Measurements from ENCODE around the gene MAPK1.
"Not testable (repeated sequence)": the region's sequence is repeated elsewhere in the genome, so short reads cannot be mapped to it uniquely, and the experiment has no call there.

The MAPK1 gene

GRCh38 chr22:21801304-21801644, 66.2 kb downstream of the MAPK1 start:
- H3K27ac ChIP-seq (ENCODE audit: low read depth, low read length); H3K4me3 ChIP-seq (ENCODE audit: low read length); H3K4me1 ChIP-seq (ENCODE audit: control insufficient read depth, insufficient read depth, low read length); H3K9ac ChIP-seq (ENCODE audit: low read length); H3K27me3 ChIP-seq (ENCODE audit: control insufficient read depth, insufficient read depth, low read length): not testable (repeated sequence)
- peaks cover 29% of the 10 kb centered on the region for H3K36me3 ChIP-seq (ENCODE audit: control insufficient read depth, insufficient read depth, low read length)

GRCh38 chr22:21800552-21801303, 66.7 kb downstream of the MAPK1 start:
- no peaks in the 10 kb centered on the region for H3K4me1 ChIP-seq (ENCODE audit: control insufficient read depth, insufficient read depth, low read length)
- H3K27ac ChIP-seq (ENCODE audit: low read depth, low read length): no peak overlapping the region
- H3K9ac ChIP-seq (ENCODE audit: low read length): no peak overlapping the region
- H3K36me3 ChIP-seq (ENCODE audit: control insufficient read depth, insufficient read depth, low read length): peaks cover 29% of the 10 kb centered on the region
- H3K4me3 ChIP-seq (ENCODE audit: low read length): no peak overlapping the region
- no peaks in the 10 kb centered on the region for H3K27me3 ChIP-seq (ENCODE audit: control insufficient read depth, insufficient read depth, low read length)

GRCh38 chr22:21797444-21798221, 69.8 kb downstream of the MAPK1 start:
- H3K27ac ChIP-seq (ENCODE audit: low read depth, low read length): no peak overlapping the region
- no peaks in the 10 kb centered on the region for H3K27me3 ChIP-seq (ENCODE audit: control insufficient read depth, insufficient read depth, low read length)
- H3K4me1 ChIP-seq (ENCODE audit: control insufficient read depth, insufficient read depth, low read length): no peaks in the 10 kb centered on the region
- H3K36me3 ChIP-seq (ENCODE audit: control insufficient read depth, insufficient read depth, low read length): peaks cover 25% of the 10 kb centered on the region
- no peak overlapping the region for H3K4me3 ChIP-seq (ENCODE audit: low read length)
- H3K9ac ChIP-seq (ENCODE audit: low read length): no peak overlapping the region

- no peak overlapping the region for H3K4me3 ChIP-seq (ENCODE audit: low read length)
- peaks cover 18% of the 10 kb centered on the region for H3K36me3 ChIP-seq (ENCODE audit: control insufficient read depth, insufficient read depth, low read length)
- H3K9ac ChIP-seq (ENCODE audit: low read length): no peak overlapping the region
- no peaks in the 10 kb centered on the region for H3K27me3 ChIP-seq (ENCODE audit: control insufficient read depth, insufficient read depth, low read length)
- H3K4me1 ChIP-seq (ENCODE audit: control insufficient read depth, insufficient read depth, low read length): no peaks in the 10 kb centered on the region
- H3K27ac ChIP-seq (ENCODE audit: low read depth, low read length): no peak overlapping the region
Measured at GRCh38 chr22:21796863-21797262, 70.6 kb downstream of the MAPK1 start.

GRCh38 chr22:21796231-21796630, 71.2 kb downstream of the MAPK1 start:
- H3K4me3 ChIP-seq (ENCODE audit: low read length): no peak overlapping the region
- no peak overlapping the region for H3K27ac ChIP-seq (ENCODE audit: low read depth, low read length)
- H3K9ac ChIP-seq (ENCODE audit: low read length): no peak overlapping the region
- peaks cover 18% of the 10 kb centered on the region for H3K36me3 ChIP-seq (ENCODE audit: control insufficient read depth, insufficient read depth, low read length)
- H3K4me1 ChIP-seq (ENCODE audit: control insufficient read depth, insufficient read depth, low read length): no peaks in the 10 kb centered on the region
- H3K27me3 ChIP-seq (ENCODE audit: control insufficient read depth, insufficient read depth, low read length): no peaks in the 10 kb centered on the region

- H3K27ac ChIP-seq (ENCODE audit: low read depth, low read length); H3K9ac ChIP-seq (ENCODE audit: low read length); H3K4me3 ChIP-seq (ENCODE audit: low read length); H3K36me3 ChIP-seq (ENCODE audit: control insufficient read depth, insufficient read depth, low read length); H3K27me3 ChIP-seq (ENCODE audit: control insufficient read depth, insufficient read depth, low read length); H3K4me1 ChIP-seq (ENCODE audit: control insufficient read depth, insufficient read depth, low read length): not testable (repeated sequence)
Measured at GRCh38 chr22:21793716-21794115, 73.7 kb downstream of the MAPK1 start.

GRCh38 chr22:21791635-21792625, 75.5 kb downstream of the MAPK1 start:
- H3K9ac ChIP-seq (ENCODE audit: low read length): no peak overlapping the region
- no peaks in the 10 kb centered on the region for H3K4me1 ChIP-seq (ENCODE audit: control insufficient read depth, insufficient read depth, low read length)
- no peak overlapping the region for H3K27ac ChIP-seq (ENCODE audit: low read depth, low read length)
- H3K27me3 ChIP-seq (ENCODE audit: control insufficient read depth, insufficient read depth, low read length): no peaks in the 10 kb centered on the region
- H3K36me3 ChIP-seq (ENCODE audit: control insufficient read depth, insufficient read depth, low read length): peaks cover 6% of the 10 kb centered on the region
- H3K4me3 ChIP-seq (ENCODE audit: low read length): no peak overlapping the region

- not testable (repeated sequence) for H3K4me3 ChIP-seq (ENCODE audit: low read length); H3K27ac ChIP-seq (ENCODE audit: low read depth, low read length); H3K27me3 ChIP-seq (ENCODE audit: control insufficient read depth, insufficient read depth, low read length); H3K9ac ChIP-seq (ENCODE audit: low read length); H3K4me1 ChIP-seq (ENCODE audit: control insufficient read depth, insufficient read depth, low read length); H3K36me3 ChIP-seq (ENCODE audit: control insufficient read depth, insufficient read depth, low read length)
Measured at GRCh38 chr22:21790849-21791610, 76.4 kb downstream of the MAPK1 start.

- Histone ChIP-seq H3K4me3 (ENCODE audit: low read length) (no peak overlapping the region), H3K27me3 (ENCODE audit: control insufficient read depth, insufficient read depth, low read length) (no peaks in the 10 kb centered on the region), H3K27ac (ENCODE audit: low read depth, low read length) (no peak overlapping the region), H3K36me3 (ENCODE audit: control insufficient read depth, insufficient read depth, low read length) (peaks cover 6% of the 10 kb centered on the region), H3K9ac (ENCODE audit: low read length) (no peak overlapping the region), H3K4me1 (ENCODE audit: control insufficient read depth, insufficient read depth, low read length) (no peaks in the 10 kb centered on the region)
Measured at GRCh38 chr22:21790359-21790758, 77.1 kb downstream of the MAPK1 start.

GRCh38 chr22:21787565-21787964, 79.9 kb downstream of the MAPK1 start:
- H3K9ac ChIP-seq (ENCODE audit: low read length); H3K36me3 ChIP-seq (ENCODE audit: control insufficient read depth, insufficient read depth, low read length); H3K4me1 ChIP-seq (ENCODE audit: control insufficient read depth, insufficient read depth, low read length); H3K4me3 ChIP-seq (ENCODE audit: low read length); H3K27me3 ChIP-seq (ENCODE audit: control insufficient read depth, insufficient read depth, low read length); H3K27ac ChIP-seq (ENCODE audit: low read depth, low read length): not testable (repeated sequence)

- Histone ChIP-seq H3K4me1 (ENCODE audit: control insufficient read depth, insufficient read depth, low read length) (no peaks in the 10 kb centered on the region), H3K9ac (ENCODE audit: low read length) (no peak overlapping the region), H3K4me3 (ENCODE audit: low read length) (no peak overlapping the region), H3K27me3 (ENCODE audit: control insufficient read depth, insufficient read depth, low read length) (no peaks in the 10 kb centered on the region), H3K27ac (ENCODE audit: low read depth, low read length) (no peak overlapping the region), H3K36me3 (ENCODE audit: control insufficient read depth, insufficient read depth, low read length) (peaks cover 4% of the 10 kb centered on the region)
Measured at GRCh38 chr22:21780259-21780658, 87.2 kb downstream of the MAPK1 start.

GRCh38 chr22:21779444-21779843, 88.0 kb downstream of the MAPK1 start:
- Histone ChIP-seq H3K27ac (ENCODE audit: low read depth, low read length) (no peak overlapping the region), H3K9ac (ENCODE audit: low read length) (no peak overlapping the region), H3K36me3 (ENCODE audit: control insufficient read depth, insufficient read depth, low read length) (peaks cover 4% of the 10 kb centered on the region), H3K27me3 (ENCODE audit: control insufficient read depth, insufficient read depth, low read length) (no peaks in the 10 kb centered on the region), H3K4me3 (ENCODE audit: low read length) (no peak overlapping the region), H3K4me1 (ENCODE audit: control insufficient read depth, insufficient read depth, low read length) (no peaks in the 10 kb centered on the region)
